ENCODE results near the gene COPG2. TPM values are rescaled to one million over a fixed set of nuclear protein-coding genes. Genes with fewer than 3 reads are reported as not detected.

COPG2 gene
- total and polyA plus RNA-seq, 2 of the 8 experiments (the other 6 are each of a cell fraction or from before 2014, with no cell fraction given): 50.3 to 53.1 TPM

- TF ChIP-seq ATF2 (IDR thresholded peaks at IDR 0.05; ENCODE audit: low read length): no peak
- no peak for TF ChIP-seq CBX5 (IDR thresholded peaks at IDR 0.05; ENCODE audit: low read depth, low read length)
- no peak for TF ChIP-seq BCL11A (IDR thresholded peaks at IDR 0.05; ENCODE audit: low read depth in 2 of 2, low read length in 2 of 2)
- TF ChIP-seq MAFK (IDR thresholded peaks at IDR 0.05; ENCODE audit: low read depth, low read length): no peak
- TF ChIP-seq SRF (IDR thresholded peaks at IDR 0.05; ENCODE audit: low read depth, low read length): no peak
These were observed 13.7 kb downstream of the COPG2 start (continued) for GRCh38 chr7:130654850-130655249.

All from H1 (cell line).